H9 (cell line): ENCODE results near the gene SLC22A31. TPM values are rescaled to one million over a fixed set of nuclear protein-coding genes. Genes with fewer than 3 reads are reported as not detected.
"Not testable (repeated sequence)": the region's sequence is repeated elsewhere in the genome, so short reads cannot be mapped to it uniquely, and the experiment has no call there.

Experiments
- DNase-seq: peaks from one replicate; pipeline ENCODE4 v3.0.0-alpha.2; 2017
- H2AFZ ChIP-seq: one replicate; pipeline ENCODE4 v1.6.1; 2013; ENCODE audit warnings: mild to moderate bottlenecking, low read length, control low read depth, moderate library complexity
- H2AK5ac ChIP-seq: 2 replicates; pipeline ENCODE4 v1.6.1; 2013; ENCODE audit warnings: low read length, control low read depth, mixed read lengths; ENCODE audit not compliant: insufficient read length
- H2BK120ac ChIP-seq: one replicate; pipeline ENCODE4 v1.6.1; 2013; ENCODE audit warnings: low read depth, mild to moderate bottlenecking, low read length, control low read depth, inconsistent platforms; ENCODE audit not compliant: poor library complexity, severe bottlenecking
- H2BK12ac ChIP-seq: 2 replicates; pipeline ENCODE4 v1.6.1; 2013; ENCODE audit warnings: low read length, control low read depth, mixed read lengths, low read depth; ENCODE audit not compliant: insufficient read length
- H2BK15ac ChIP-seq: 2 replicates; pipeline ENCODE4 v1.6.1; 2013; ENCODE audit warnings: low read depth, low read length, control low read depth
- H2BK20ac ChIP-seq: one replicate; pipeline ENCODE4 v1.6.1; 2013; ENCODE audit warnings: low read depth, mild to moderate bottlenecking, low read length, control low read depth, inconsistent platforms; ENCODE audit not compliant: poor library complexity, severe bottlenecking
- H2BK5ac ChIP-seq: 2 replicates; pipeline ENCODE4 v1.6.1; 2013; ENCODE audit warnings: low read length, control low read depth, mixed read lengths; ENCODE audit not compliant: insufficient read length
- H3K14ac ChIP-seq: 2 replicates; pipeline ENCODE4 v1.6.1; 2013; ENCODE audit warnings: low read length, control low read depth; ENCODE audit not compliant: insufficient read depth
- H3K18ac ChIP-seq: 2 replicates; pipeline ENCODE4 v1.6.1; 2013; ENCODE audit warnings: low read depth, mild to moderate bottlenecking, mixed read lengths, low read length, control low read depth; ENCODE audit not compliant: insufficient read length
- H3K23ac ChIP-seq: 2 replicates; pipeline ENCODE4 v1.6.1; 2013; ENCODE audit warnings: low read length, control low read depth, mixed read lengths, low read depth; ENCODE audit not compliant: insufficient read length
- H3K23me2 ChIP-seq: 2 replicates; pipeline ENCODE4 v1.6.1; 2013; ENCODE audit warnings: low read depth, mild to moderate bottlenecking, mixed read lengths, low read length, control low read depth; ENCODE audit not compliant: insufficient read length, poor library complexity, severe bottlenecking
- H3K27ac ChIP-seq: 2 replicates; pipeline ENCODE4 v1.5.1; 2013; ENCODE audit warnings: low read length, control low read depth, mixed read lengths, low read depth; ENCODE audit not compliant: insufficient read length
- H3K27me3 ChIP-seq: 2 replicates; pipeline ENCODE4 v1.6.1; 2013; ENCODE audit warnings: low read length, control low read depth, inconsistent platforms; ENCODE audit not compliant: insufficient read depth
- H3K4ac ChIP-seq: 2 replicates; pipeline ENCODE4 v1.6.1; 2013; ENCODE audit warnings: low read depth, mild to moderate bottlenecking, control low read depth, inconsistent platforms, low read length, moderate library complexity
- H3K4me1 ChIP-seq: 2 replicates; pipeline ENCODE4 v1.6.1; 2013; ENCODE audit warnings: low read length, control low read depth, inconsistent platforms; ENCODE audit not compliant: insufficient read depth
- H3K4me2 ChIP-seq: 2 replicates; pipeline ENCODE4 v1.6.1; 2013; ENCODE audit warnings: low read length, control low read depth, mixed read lengths; ENCODE audit not compliant: insufficient read length, insufficient read depth
- H3K56ac ChIP-seq: 2 replicates; pipeline ENCODE4 v1.6.1; 2013; ENCODE audit warnings: low read depth, mild to moderate bottlenecking, mixed read lengths, low read length, control low read depth; ENCODE audit not compliant: insufficient read length
- H3K79me1 ChIP-seq: 2 replicates; pipeline ENCODE4 v1.6.1; 2013; ENCODE audit warnings: low read depth, mild to moderate bottlenecking, moderate library complexity, low read length, control low read depth, inconsistent platforms; ENCODE audit not compliant: insufficient read depth, poor library complexity, severe bottlenecking
- H3K79me2 ChIP-seq: 2 replicates; pipeline ENCODE4 v1.6.1; 2013; ENCODE audit warnings: low read length, control low read depth, inconsistent platforms; ENCODE audit not compliant: insufficient read depth
- H3K9ac ChIP-seq: 2 replicates; pipeline ENCODE4 v1.6.1; 2013; ENCODE audit warnings: low read length, control low read depth, mixed read lengths; ENCODE audit not compliant: insufficient read length; ENCODE audit errors: extremely low read depth
- H3K9me3 ChIP-seq: one replicate; pipeline ENCODE4 v1.6.1; 2013; ENCODE audit warnings: low read depth, low read length, inconsistent platforms; ENCODE audit not compliant: control insufficient read depth
- H3T11ph ChIP-seq: one replicate; pipeline ENCODE4 v1.6.1; 2013; ENCODE audit warnings: mild to moderate bottlenecking, low read length, control low read depth, inconsistent platforms
- H4K20me1 ChIP-seq: one replicate; pipeline ENCODE4 v1.6.1; 2013; ENCODE audit not compliant: control insufficient read depth, insufficient read length, insufficient read depth
- H4K5ac ChIP-seq: 2 replicates; pipeline ENCODE4 v1.6.1; 2013; ENCODE audit warnings: low read depth, mild to moderate bottlenecking, mixed read lengths, low read length, control low read depth; ENCODE audit not compliant: insufficient read length
- H4K8ac ChIP-seq: replicated peaks from 2 replicates; pipeline ENCODE4 v1.6.1; 2013; ENCODE audit warnings: low read length, control low read depth, mixed read lengths, low read depth; ENCODE audit not compliant: insufficient read length
- H4K91ac ChIP-seq: 2 replicates; pipeline ENCODE4 v1.6.1; 2013; ENCODE audit warnings: low read depth, mild to moderate bottlenecking, moderate library complexity, mixed read lengths, low read length, control low read depth; ENCODE audit not compliant: insufficient read length
- H3K27ac Mint-ChIP-seq, 3 experiments: 2 replicates in 2 of 3; 3 replicates in 1 of 3; pipeline ENCODE4 v1.8.0; 2020 to 2021; ENCODE audit warnings: mixed read lengths in 3 of 3, mild to moderate bottlenecking in 1 of 3, moderate library complexity in 1 of 3
- H3K27me3 Mint-ChIP-seq: 2 replicates; pipeline ENCODE4 v1.8.0; 2021; ENCODE audit warnings: low read depth, mild to moderate bottlenecking, moderate library complexity, mixed read lengths
- H3K36me3 Mint-ChIP-seq, 3 experiments: 2 replicates in 2 of 3; 3 replicates in 1 of 3; pipeline ENCODE4 v1.8.0; 2020 to 2021; ENCODE audit warnings: low read depth in 3 of 3, mixed read lengths in 3 of 3; ENCODE audit not compliant: insufficient read depth in 1 of 3
- H3K4me1 Mint-ChIP-seq, 2 experiments: 2 replicates each; pipeline ENCODE4 v1.8.0; 2020; ENCODE audit warnings: mixed read lengths in 2 of 2
- H3K4me3 Mint-ChIP-seq, 2 experiments: 2 replicates in 1 of 2; 3 replicates in 1 of 2; pipeline ENCODE4 v1.8.0; 2020 to 2021; ENCODE audit warnings: mild to moderate bottlenecking in 2 of 2, mixed read lengths in 2 of 2, moderate library complexity in 1 of 2
- H3K9me3 Mint-ChIP-seq, 2 experiments: 2 replicates in 1 of 2; 3 replicates in 1 of 2; pipeline ENCODE4 v1.8.0; 2020; ENCODE audit warnings: mild to moderate bottlenecking in 2 of 2, mixed read lengths in 2 of 2, moderate library complexity in 1 of 2
- CTCF ChIP-seq: fragments of 200-600 bp; sonication (generic); conservative IDR thresholded peaks from 3 replicates; pipeline ENCODE4 v1.8.0; 2021; ENCODE audit warnings: antibody characterized with exemption, mild to moderate bottlenecking
- WGBS: extraction: QIAGEN DNeasy Blood & Tissue Kit; methylation state at CpG from one replicate; pipeline ENCODE4 v1.1.7; 2013; ENCODE audit warnings: missing lambda C conversion rate, low lambda C conversion rate, mixed read lengths; ENCODE audit not compliant: insufficient read length; ENCODE audit errors: extremely low coverage; 5-methylcytosine and 5-hydroxymethylcytosine counted together
- total RNA-seq: library from RNA; stranded (reverse); gene quantifications from 2 replicates; pipeline ENCODE4 v1.2.1, GENCODE V29; 2021

The SLC22A31 gene
- total RNA-seq, 1 experiment from 2014 or later = 7.7 TPM

DNA sequence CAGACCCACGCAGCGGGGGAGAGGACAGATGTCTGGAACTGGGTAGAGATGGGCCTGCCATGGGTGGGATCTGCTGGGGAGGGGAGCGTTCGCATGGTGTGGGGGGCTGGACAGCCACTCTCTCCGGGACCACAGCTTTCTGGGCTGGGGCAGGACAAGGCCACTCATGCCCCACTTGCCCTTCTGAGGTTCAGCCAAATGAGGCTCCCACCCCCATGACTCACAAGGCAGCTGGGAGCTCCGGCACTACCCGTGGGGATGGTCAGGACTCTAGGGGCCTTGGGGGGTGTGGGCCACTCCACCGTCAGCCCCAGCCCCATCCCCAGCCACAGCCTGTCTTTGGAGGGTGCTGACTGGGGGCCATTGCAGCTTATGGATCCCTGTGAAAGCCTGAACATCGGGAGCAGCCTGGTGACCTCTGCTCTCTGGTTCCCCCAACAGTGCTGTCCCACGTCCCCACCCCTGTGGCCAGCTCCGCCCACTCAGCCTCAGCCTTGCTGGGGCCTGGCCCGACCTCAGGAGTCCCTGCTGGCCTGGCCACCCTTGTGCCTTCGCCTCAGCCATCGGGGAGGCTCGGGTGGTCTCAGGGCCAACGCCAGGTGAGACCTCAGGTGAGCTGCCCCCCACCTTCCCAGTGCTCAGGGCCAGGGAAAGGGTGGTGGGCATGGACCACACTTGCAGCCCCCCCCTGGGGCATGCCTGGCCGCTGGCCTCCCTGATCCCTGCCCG is 33.5 kb downstream of the SLC22A31 start:
- Histone ChIP-seq H3K27ac (no peak overlapping the region), H3K27me3 (no peaks in the 10 kb centered on the region), H3K18ac (peak overlapping the region; percentile 8), H4K20me1 (no peaks in the 10 kb centered on the region), H3K9ac (no peak overlapping the region), H3T11ph (no peak overlapping the region), H2BK20ac (no peak overlapping the region), H3K4ac (no peak overlapping the region), H3K56ac (no peak overlapping the region), H4K91ac (no peak overlapping the region), H3K23ac (no peak overlapping the region), H3K9me3 (no peaks in the 10 kb centered on the region), H3K79me2 (no peaks in the 10 kb centered on the region), H2BK120ac (no peak overlapping the region), H2BK5ac (no peak overlapping the region), H2BK15ac (no peak overlapping the region), H2BK12ac (no peak overlapping the region), H3K23me2 (peaks cover 6% of the 10 kb centered on the region), H4K5ac (no peak overlapping the region), H3K4me1 (no peaks in the 10 kb centered on the region), H3K79me1 (no peaks in the 10 kb centered on the region), H2AFZ (no peak overlapping the region), H2AK5ac (no peak overlapping the region), H4K8ac (no peak overlapping the region), H3K14ac (no peak overlapping the region), H3K4me2 (no peak overlapping the region)
- Mint-ChIP-seq H3K4me1 (peaks cover 5 to 14% of the 10 kb centered on the region in 2 experiments), H3K27ac (no peak overlapping the region), H3K9me3 (no peaks in the 10 kb centered on the region), H3K27me3 (peaks cover 14% of the 10 kb centered on the region), H3K36me3 (no peaks in the 10 kb centered on the region), H3K4me3 (peak overlapping the region in 1 of 2 experiments; percentile 32; a peak in 1 of 5 replicates)
- no peak for TF ChIP-seq CTCF
- WGBS = no CpG with 5 or more reads among the region's 18 CpGs
- no peak for DNase-seq

GRCh38 chr16:89165681-89165979 is 34.7 kb downstream of the SLC22A31 start:
- H3K27me3 ChIP-seq, H4K91ac ChIP-seq, H3K27ac ChIP-seq, H3K4me3 Mint-ChIP-seq, H3K9me3 ChIP-seq, H4K5ac ChIP-seq, H3K23me2 ChIP-seq, H3K9me3 Mint-ChIP-seq, H3K4me2 ChIP-seq, H3K79me2 ChIP-seq, H3K9ac ChIP-seq, H2BK120ac ChIP-seq, H2AFZ ChIP-seq, H3K4me1 ChIP-seq, DNase-seq, H3K79me1 ChIP-seq, H4K8ac ChIP-seq, H4K20me1 ChIP-seq, H2AK5ac ChIP-seq, H3K23ac ChIP-seq, H3K14ac ChIP-seq, H2BK5ac ChIP-seq, H2BK15ac ChIP-seq, H3K56ac ChIP-seq, H2BK20ac ChIP-seq, H2BK12ac ChIP-seq, H3K18ac ChIP-seq, H3K36me3 Mint-ChIP-seq, H3K27ac Mint-ChIP-seq, H3T11ph ChIP-seq, H3K4ac ChIP-seq: not testable (repeated sequence)
- H3K4me1 Mint-ChIP-seq = peaks cover 2 to 11% of the 10 kb centered on the region in 2 experiments
- H3K27me3 Mint-ChIP-seq = peaks cover 15% of the 10 kb centered on the region
- no CpG with 5 or more reads among the region's 10 CpGs for WGBS
